Nephron (organoid): Measurements from ENCODE around the gene MALAT1.

Source experiments
- H3K27ac Mint-ChIP-seq, 3 experiments: 2 replicates each; pipeline ENCODE4 v1.8.0; 2020; ENCODE audit warnings: mixed read lengths in 3 of 3, mild to moderate bottlenecking in 2 of 3, moderate library complexity in 1 of 3
- H3K27me3 Mint-ChIP-seq: 2 replicates; pipeline ENCODE4 v1.8.0; 2021; ENCODE audit warnings: low read depth, mild to moderate bottlenecking, moderate library complexity, mixed read lengths
- H3K36me3 Mint-ChIP-seq: 2 replicates; pipeline ENCODE4 v1.8.0; 2020; ENCODE audit warnings: low read depth, mixed read lengths
- H3K4me1 Mint-ChIP-seq: 2 replicates; pipeline ENCODE4 v1.8.0; 2020; ENCODE audit warnings: mixed read lengths
- H3K4me3 Mint-ChIP-seq, 3 experiments: 2 replicates each; pipeline ENCODE4 v1.8.0; 2020; ENCODE audit warnings: mild to moderate bottlenecking in 3 of 3, mixed read lengths in 3 of 3, moderate library complexity in 2 of 3
- H3K9me3 Mint-ChIP-seq: 2 replicates; pipeline ENCODE4 v1.8.0; 2020; ENCODE audit warnings: mixed read lengths
- CTCF ChIP-seq, 3 experiments: fragments of 200-600 bp; sonication (generic); IDR thresholded peaks; one replicate each; pipeline ENCODE4 v1.5.0; 2021; ENCODE audit warnings: antibody characterized with exemption in 3 of 3; ENCODE audit not compliant: unreplicated experiment in 3 of 3

The MALAT1 gene

GRCh38 chr11:65525546-65526480 lies 27.0 kb downstream of the MALAT1 start:
- peak overlapping the region; percentile 85 to 91 (median 85) for H3K4me3 Mint-ChIP-seq
- no peak for TF ChIP-seq CTCF (IDR thresholded peaks at IDR 0.05; ENCODE audit: unreplicated experiment in 3 of 3)
- peaks cover 11% of the 10 kb centered on the region for H3K27me3 Mint-ChIP-seq
- H3K36me3 Mint-ChIP-seq = peaks cover 14% of the 10 kb centered on the region
- H3K4me1 Mint-ChIP-seq = peaks cover 33% of the 10 kb centered on the region
- H3K27ac Mint-ChIP-seq = peak overlapping the region in 1 of 3 experiments; percentile 5
- H3K9me3 Mint-ChIP-seq = no peaks in the 10 kb centered on the region

GRCh38 chr11:65526744-65527143 lies 27.9 kb downstream of the MALAT1 start:
- no peaks in the 10 kb centered on the region for H3K9me3 Mint-ChIP-seq
- no peak overlapping the region for H3K27ac Mint-ChIP-seq
- H3K4me3 Mint-ChIP-seq = peak overlapping the region; percentile 85 to 91 (median 85)
- H3K27me3 Mint-ChIP-seq = peaks cover 7% of the 10 kb centered on the region
- H3K36me3 Mint-ChIP-seq = peaks cover 23% of the 10 kb centered on the region
- TF ChIP-seq CTCF (IDR thresholded peaks at IDR 0.05; ENCODE audit: unreplicated experiment in 3 of 3) = no peak
- H3K4me1 Mint-ChIP-seq = peaks cover 31% of the 10 kb centered on the region

- no peak for TF ChIP-seq CTCF (IDR thresholded peaks at IDR 0.05; ENCODE audit: unreplicated experiment in 3 of 3)
- Mint-ChIP-seq H3K4me1 (peaks cover 11% of the 10 kb centered on the region), H3K9me3 (no peaks in the 10 kb centered on the region), H3K36me3 (peaks cover 25% of the 10 kb centered on the region), H3K27ac (no peak overlapping the region), H3K4me3 (peak overlapping the region in 1 of 3 experiments; percentile 2), H3K27me3 (peaks cover 5% of the 10 kb centered on the region)
Measured at GRCh38 chr11:65528819-65529350, 30.0 kb downstream of the MALAT1 start.

GRCh38 chr11:65529475-65530156 lies 30.8 kb downstream of the MALAT1 start:
- peaks cover 30% of the 10 kb centered on the region for H3K36me3 Mint-ChIP-seq
- TF ChIP-seq CTCF (IDR thresholded peaks at IDR 0.05; ENCODE audit: unreplicated experiment in 3 of 3) = no peak
- H3K27me3 Mint-ChIP-seq = peaks cover 5% of the 10 kb centered on the region
- peak overlapping the region in 1 of 3 experiments; percentile 61 for H3K4me3 Mint-ChIP-seq
- no peaks in the 10 kb centered on the region for H3K9me3 Mint-ChIP-seq
- H3K27ac Mint-ChIP-seq = no peak overlapping the region
- peaks cover 5% of the 10 kb centered on the region for H3K4me1 Mint-ChIP-seq

GRCh38 chr11:65530157-65530496 lies 31.3 kb downstream of the MALAT1 start:
- Mint-ChIP-seq H3K4me3 (peak overlapping the region; percentile 26 to 61 (median 38)), H3K4me1 (peaks cover 3% of the 10 kb centered on the region), H3K9me3 (no peaks in the 10 kb centered on the region), H3K27me3 (peaks cover 5% of the 10 kb centered on the region), H3K36me3 (peaks cover 33% of the 10 kb centered on the region), H3K27ac (no peak overlapping the region)
- peak; percentile 21 to 30 (median 26) for TF ChIP-seq CTCF (IDR thresholded peaks at IDR 0.05; ENCODE audit: unreplicated experiment in 3 of 3)
